ENCODE results near the gene GCAT. TPM values are rescaled to one million over a fixed set of nuclear protein-coding genes. Genes with fewer than 3 reads are reported as not detected.
A peak's percentile ranks its signal among the peaks of the same experiment; 100 is the strongest.

GCAT gene
- total and polyA plus RNA-seq, 10 of the 15 experiments (the other 5 are each of a cell fraction or from before 2014, with no cell fraction given), result 0.95 to 34.3 (median 15.3) TPM

- peak; percentile 69 for TF ChIP-seq NKRF (conservative IDR thresholded peaks at IDR 0.05)
- TF ChIP-seq IKZF2 (IDR thresholded peaks at IDR 0.05), result 0 out of 4 replicates have a peak, but pooled peaks of 1 of the 2 experiments have one; percentile 23
- peak; percentile 88 for TF ChIP-seq POLR2A (IDR thresholded peaks at IDR 0.05; ENCODE audit: low read depth, low read length)
- TF ChIP-seq PAX5 (IDR thresholded peaks at IDR 0.05; ENCODE audit: borderline replicate concordance, low read depth, low read length), result no peak
- TF ChIP-seq ZNF274 (IDR thresholded peaks at IDR 0.05; ENCODE audit: insufficient read depth, insufficient read length), result no peak
- no peak for TF ChIP-seq CHD4 (IDR thresholded peaks at IDR 0.05)
- TF ChIP-seq BACH1 (IDR thresholded peaks at IDR 0.05; ENCODE audit: borderline replicate concordance), result 0 out of 2 replicates have a peak, but pooled peaks have one; percentile 68
- TF ChIP-seq MXI1 (IDR thresholded peaks at IDR 0.05; ENCODE audit: low read depth, low read length), result peak; percentile 74
- peak; percentile 89; the same call in 1 of the 2 replicates for TF ChIP-seq RB1 (IDR thresholded peaks at IDR 0.05; ENCODE audit: borderline replicate concordance)
- TF ChIP-seq RELB (IDR thresholded peaks at IDR 0.05; ENCODE audit: low read depth), result peak; percentile 26; the same call in 1 of the 2 replicates
- TF ChIP-seq SUZ12 (IDR thresholded peaks at IDR 0.05; ENCODE audit: unreplicated experiment), result no peak
- no peak for TF ChIP-seq NR2F1 (conservative IDR thresholded peaks at IDR 0.05)
- TF ChIP-seq USF2 (IDR thresholded peaks at IDR 0.05; ENCODE audit: borderline replicate concordance, low read depth, low read length), result peak; percentile 14; the same call in 1 of the 2 replicates
- TF ChIP-seq CBX3 (IDR thresholded peaks at IDR 0.05; ENCODE audit: borderline replicate concordance, low read depth), result no peak
- peak; percentile 63; the same call in 1 of the 2 replicates for TF ChIP-seq POLR2AphosphoS5 (IDR thresholded peaks at IDR 0.05; ENCODE audit: low read length)
- no peak for TF ChIP-seq CUX1 (IDR thresholded peaks at IDR 0.05; ENCODE audit: insufficient replicate concordance, low read depth, low read length)
- peak; percentile 51; the same call in 1 of the 2 replicates for TF ChIP-seq CHD2 (IDR thresholded peaks at IDR 0.05; ENCODE audit: borderline replicate concordance, low read depth, low read length)
- TF ChIP-seq BHLHE40 (IDR thresholded peaks at IDR 0.05; ENCODE audit: borderline replicate concordance in 1 of 2, low read depth in 2 of 2, low read length in 1 of 2), result peak; percentile 23 to 86; a peak in 3 of 4 replicates
- peak; percentile 80; the same call in 1 of the 2 replicates for TF ChIP-seq MAX (IDR thresholded peaks at IDR 0.05; ENCODE audit: low read depth, low read length)
Observed at GRCh38 chr22:37807410-37808293, at the start of gene GCAT (continued).

Data from GM12878 (cell line).